Erythroblast (primary cell): ENCODE results near the gene ANKS3.

Source experiments
- GATA1 ChIP-seq: IDR thresholded peaks from 2 replicates; pipeline ENCODE4 v1.6.1; 2011; ENCODE audit warnings: low read depth, mild to moderate bottlenecking, control low read depth, low read length, moderate library complexity
- POLR2A ChIP-seq: IDR thresholded peaks from 2 replicates; pipeline ENCODE4 v1.6.1; 2011; ENCODE audit warnings: mild to moderate bottlenecking, low read length

DNA sequence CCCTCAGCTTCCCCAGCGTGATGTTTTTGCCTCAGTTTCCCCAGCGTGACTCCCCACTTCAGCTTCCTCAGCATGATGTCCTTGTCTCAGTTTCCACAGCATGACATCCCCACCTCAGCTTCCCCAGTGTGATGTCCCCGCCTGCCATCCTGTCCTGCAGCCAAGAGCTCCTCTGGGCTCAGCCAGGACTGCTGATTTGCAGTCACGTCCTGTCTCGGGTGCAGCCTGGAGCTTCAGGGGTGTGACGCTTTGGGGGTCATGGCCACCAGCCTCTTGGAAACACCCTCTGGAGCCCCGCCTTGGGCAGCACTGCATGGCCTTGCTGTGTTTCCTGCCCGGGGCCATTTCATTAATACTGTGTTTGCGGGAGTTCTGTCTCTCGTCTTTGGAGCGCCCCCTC is 57.2 kb downstream of the ANKS3 start:
- TF ChIP-seq POLR2A, result no peak
- no peak for TF ChIP-seq GATA1
